A549 (cell line): ENCODE data around the gene ENPP4. TPM values are rescaled to one million over a fixed set of nuclear protein-coding genes. Genes with fewer than 3 reads are reported as not detected.

Source experiments
- ATAC-seq, 2 experiments: fragments of 200-7000 bp in 1 of 2; fragments of >200 bp in 1 of 2; cut with Nextera tagmentation in 1 of 2; cut with Tn5 transposase in 1 of 2; 3 replicates each; pipeline versions ENCODE4 v1.8.0 to v1.9.1; 2018 to 2020; ENCODE audit warnings: mild to moderate bottlenecking in 1 of 2, moderate library complexity in 1 of 2
- CTCF ChIA-PET: fragments of 300-600 bp; sonication (Branson Sonifier 250); formaldehyde crosslinking; extraction: SDS; loops from one replicate; lab custom pipeline; 2021; ENCODE audit warnings: antibody characterized with exemption, inconsistent platforms; lab: Yijun Ruan, JAX
- POLR2A ChIA-PET: fragments of 350-600 bp; formaldehyde crosslinking; extraction: SDS; loops from one replicate; lab custom pipeline; 2021; ENCODE audit warnings: antibody characterized with exemption, inconsistent platforms; lab: Yijun Ruan, JAX
- DNase-seq, 2 experiments: peaks; one replicate each; pipeline versions ENCODE4 v3.0.0 to v3.0.0-alpha.2; 2011 to 2016; ENCODE audit warnings: low read depth in 1 of 2, low spot score in 1 of 2
- FAIRE-seq: peaks from 2 replicates; lab custom pipeline; 2011; peaks lifted over from hg19 to GRCh38; lab: Jason Lieb, UNC
- H3K27ac ChIP-seq, 2 experiments: fragments of >200 bp; sonication (Bioruptor Twin); formaldehyde crosslinking; 3 replicates each; pipeline ENCODE4 v1.5.1; 2016 to 2017
- H3K4me1 ChIP-seq: fragments of >200 bp; sonication (Bioruptor Twin); formaldehyde crosslinking; 3 replicates; pipeline ENCODE4 v1.6.1; 2016
- H3K4me2 ChIP-seq: fragments of >200 bp; sonication (Bioruptor Twin); formaldehyde crosslinking; 3 replicates; pipeline ENCODE4 v1.6.1; 2016
- H3K4me3 ChIP-seq: fragments of >200 bp; sonication (Bioruptor Twin); formaldehyde crosslinking; 3 replicates; pipeline ENCODE4 v1.5.1; 2016
- H3K9me3 ChIP-seq: fragments of >200 bp; sonication (Bioruptor Twin); formaldehyde crosslinking; 3 replicates; pipeline ENCODE4 v1.6.1; 2016
- BHLHE40 ChIP-seq: IDR thresholded peaks from 2 replicates; pipeline ENCODE4 v1.6.1; 2012; ENCODE audit warnings: low read depth, low read length, inconsistent platforms
- CHD2 ChIP-seq: fragments of 150-350 bp; IDR thresholded peaks from 2 replicates; pipeline ENCODE4 v1.6.1; 2014; ENCODE audit warnings: low read length; ENCODE audit not compliant: partially characterized antibody
- EHF ChIP-seq: fragments of 250-450 bp; sonication (Bioruptor Pico); IDR thresholded peaks from 2 replicates; pipeline ENCODE4 v1.5.0; 2020; ENCODE audit warnings: mild to moderate bottlenecking
- EHMT2 ChIP-seq: fragments of 200-600 bp; sonication (generic); IDR thresholded peaks from 2 replicates; pipeline ENCODE4 v1.6.1; 2016; ENCODE audit warnings: antibody characterized with exemption, low read depth, mild to moderate bottlenecking, moderate library complexity
- FOSB ChIP-seq: fragments of 250-450 bp; sonication (Bioruptor Pico); IDR thresholded peaks from 2 replicates; pipeline ENCODE4 v1.5.0; 2020; ENCODE audit warnings: mild to moderate bottlenecking, moderate library complexity
- FOSL2 ChIP-seq, 2 experiments: fragments of 450-650 bp in 1 of 2; fragments of >200 bp in 1 of 2; sonication (Bioruptor Twin) in 1 of 2; formaldehyde crosslinking; IDR thresholded peaks; 2 replicates each; pipeline versions ENCODE4 v1.5.0 to v1.6.1; 2016 to 2020; ENCODE audit warnings: mild to moderate bottlenecking in 1 of 2, moderate library complexity in 1 of 2
- FOXS1 ChIP-seq: fragments of 250-450 bp; sonication (Bioruptor Pico); IDR thresholded peaks from 2 replicates; pipeline ENCODE4 v1.5.0; 2020; ENCODE audit warnings: mild to moderate bottlenecking, moderate library complexity
- HDAC2 ChIP-seq: fragments of 200-600 bp; sonication (generic); IDR thresholded peaks from 2 replicates; pipeline ENCODE4 v1.6.1; 2016
- HMGXB4 ChIP-seq: fragments of 250-450 bp; sonication (Bioruptor Pico); IDR thresholded peaks from 2 replicates; pipeline ENCODE4 v1.5.0; 2021; ENCODE audit warnings: mild to moderate bottlenecking, moderate library complexity, borderline replicate concordance
- HOXA7 ChIP-seq: fragments of 250-450 bp; sonication (Bioruptor Pico); IDR thresholded peaks from 2 replicates; pipeline ENCODE4 v1.5.0; 2020; ENCODE audit warnings: mild to moderate bottlenecking, moderate library complexity
- HOXB13 ChIP-seq: fragments of 250-450 bp; sonication (Bioruptor Pico); IDR thresholded peaks from 2 replicates; pipeline ENCODE4 v1.5.0; 2020; ENCODE audit warnings: low read depth, mild to moderate bottlenecking, moderate library complexity
- JUN ChIP-seq, 2 experiments: fragments of >200 bp; sonication (Bioruptor Twin); formaldehyde crosslinking; IDR thresholded peaks; 2 replicates in 1 of 2; 3 replicates in 1 of 2; pipeline ENCODE4 v1.6.1; 2016 to 2017
- JUNB ChIP-seq: fragments of >200 bp; sonication (Bioruptor Twin); formaldehyde crosslinking; IDR thresholded peaks from 2 replicates; pipeline ENCODE4 v1.6.1; 2016
- KDM1A ChIP-seq: fragments of 200-600 bp; sonication (generic); IDR thresholded peaks from 2 replicates; pipeline ENCODE4 v1.6.1; 2016; ENCODE audit warnings: low read depth, mild to moderate bottlenecking
- MAFK ChIP-seq: fragments of 450-650 bp; IDR thresholded peaks from 2 replicates; pipeline ENCODE4 v1.6.1; 2014; ENCODE audit not compliant: partially characterized antibody
- NPAS2 ChIP-seq: fragments of 250-450 bp; sonication (Bioruptor Pico); IDR thresholded peaks from 2 replicates; pipeline ENCODE4 v1.8.0; 2022; ENCODE audit warnings: mild to moderate bottlenecking, moderate library complexity, borderline replicate concordance
- PHF8 ChIP-seq: fragments of 200-600 bp; sonication (generic); IDR thresholded peaks from 2 replicates; pipeline ENCODE4 v1.6.1; 2016; ENCODE audit warnings: low read depth, mild to moderate bottlenecking, antibody characterized with exemption, moderate library complexity, borderline replicate concordance
- POLR2AphosphoS2 ChIP-seq: conservative IDR thresholded peaks from 2 replicates; pipeline ENCODE4 v1.6.1; 2012; ENCODE audit warnings: low read length, improper control_type of control experiment, inconsistent platforms
- RAD21 ChIP-seq, 2 experiments: fragments of >200 bp in 1 of 2; sonication (Bioruptor Twin) in 1 of 2; formaldehyde crosslinking in 1 of 2; IDR thresholded peaks in 1 of 2; conservative IDR thresholded peaks in 1 of 2; 2 replicates in 1 of 2; 3 replicates in 1 of 2; pipeline ENCODE4 v1.6.1; 2012 to 2018; ENCODE audit warnings: inconsistent platforms in 1 of 2
- RCOR1 ChIP-seq: fragments of 150-350 bp; IDR thresholded peaks from 2 replicates; pipeline ENCODE4 v1.6.1; 2014; ENCODE audit warnings: antibody characterized with exemption, low read length, low read depth
- SMC3 ChIP-seq: fragments of >200 bp; sonication (Bioruptor Twin); formaldehyde crosslinking; IDR thresholded peaks from 3 replicates; pipeline ENCODE4 v1.6.1; 2018; ENCODE audit warnings: inconsistent platforms
- ZNF302 ChIP-seq: fragments of 250-450 bp; sonication (Bioruptor Pico); IDR thresholded peaks from 2 replicates; pipeline ENCODE4 v1.9.0; 2021; ENCODE audit warnings: inconsistent platforms, mild to moderate bottlenecking, moderate library complexity
- WGBS: methylation state at CpG from one replicate; pipeline ENCODE4 v1.1.6; 2017; ENCODE audit errors: missing lambda C conversion rate; 5-methylcytosine and 5-hydroxymethylcytosine counted together
- polyA plus RNA-seq, 4 experiments: library from polyadenylated mRNA; depleted of rRNA in 3 of 4; stranded (reverse); fragments of >200 nt; fragmentation: RNase III in 1 of 4; extraction: RNeasy Plus Mini Kit Qiagen cat#74134 plus additional on column Dnase treatment in 1 of 4; gene quantifications; 2 replicates in 3 of 4; 3 replicates in 1 of 4; pipeline ENCODE4 v1.2.3, GENCODE V29; 2011 to 2017
- TF ChIP-seq, protein P1 (sequence below): fragments of >200 bp; sonication (Bioruptor Twin); formaldehyde crosslinking; IDR thresholded peaks from 3 replicates; pipeline ENCODE4 v1.5.1; 2016
- TF ChIP-seq, protein P2 (sequence below): IDR thresholded peaks from 2 replicates; pipeline ENCODE4 v1.6.1; 2012; ENCODE audit warnings: low read depth, borderline replicate concordance
- TF ChIP-seq, protein P3 (sequence below): IDR thresholded peaks from 2 replicates; pipeline ENCODE4 v1.6.1; 2012

The ENPP4 gene
- polyA plus RNA-seq, 2 of the 4 experiments (the other 2 are of a cell fraction): 0.65 to 1.0 TPM

- DNase-seq (peak; percentile 25 to 33), ATAC-seq (peak; percentile 64 to 68; a peak in 5 of 6 replicates), FAIRE-seq (no peak)
- TF ChIP-seq RAD21 (conservative IDR thresholded peaks at IDR 0.05 in 1 of 2, IDR thresholded peaks at IDR 0.05 in 1 of 2): peak; percentile 58 to 70; a peak in 4 of 5 replicates
- no peak for TF ChIP-seq FOSB
- no peak for TF ChIP-seq CHD2
- no peak for TF ChIP-seq POLR2AphosphoS2
- peak; percentile 60 for TF ChIP-seq SMC3
- TF ChIP-seq, protein P1, sequence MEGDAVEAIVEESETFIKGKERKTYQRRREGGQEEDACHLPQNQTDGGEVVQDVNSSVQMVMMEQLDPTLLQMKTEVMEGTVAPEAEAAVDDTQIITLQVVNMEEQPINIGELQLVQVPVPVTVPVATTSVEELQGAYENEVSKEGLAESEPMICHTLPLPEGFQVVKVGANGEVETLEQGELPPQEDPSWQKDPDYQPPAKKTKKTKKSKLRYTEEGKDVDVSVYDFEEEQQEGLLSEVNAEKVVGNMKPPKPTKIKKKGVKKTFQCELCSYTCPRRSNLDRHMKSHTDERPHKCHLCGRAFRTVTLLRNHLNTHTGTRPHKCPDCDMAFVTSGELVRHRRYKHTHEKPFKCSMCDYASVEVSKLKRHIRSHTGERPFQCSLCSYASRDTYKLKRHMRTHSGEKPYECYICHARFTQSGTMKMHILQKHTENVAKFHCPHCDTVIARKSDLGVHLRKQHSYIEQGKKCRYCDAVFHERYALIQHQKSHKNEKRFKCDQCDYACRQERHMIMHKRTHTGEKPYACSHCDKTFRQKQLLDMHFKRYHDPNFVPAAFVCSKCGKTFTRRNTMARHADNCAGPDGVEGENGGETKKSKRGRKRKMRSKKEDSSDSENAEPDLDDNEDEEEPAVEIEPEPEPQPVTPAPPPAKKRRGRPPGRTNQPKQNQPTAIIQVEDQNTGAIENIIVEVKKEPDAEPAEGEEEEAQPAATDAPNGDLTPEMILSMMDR: peak; percentile 65
- TF ChIP-seq MAFK: no peak
- TF ChIP-seq HOXA7 (CRISPR knock-in tag): no peak
- TF ChIP-seq PHF8: no peak
- no peak for TF ChIP-seq HOXB13 (CRISPR knock-in tag)
- no peak for TF ChIP-seq RCOR1
- TF ChIP-seq FOXS1 (CRISPR knock-in tag): no peak
- TF ChIP-seq, protein P2, sequence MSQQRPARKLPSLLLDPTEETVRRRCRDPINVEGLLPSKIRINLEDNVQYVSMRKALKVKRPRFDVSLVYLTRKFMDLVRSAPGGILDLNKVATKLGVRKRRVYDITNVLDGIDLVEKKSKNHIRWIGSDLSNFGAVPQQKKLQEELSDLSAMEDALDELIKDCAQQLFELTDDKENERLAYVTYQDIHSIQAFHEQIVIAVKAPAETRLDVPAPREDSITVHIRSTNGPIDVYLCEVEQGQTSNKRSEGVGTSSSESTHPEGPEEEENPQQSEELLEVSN: no peak
- TF ChIP-seq, protein P3, sequence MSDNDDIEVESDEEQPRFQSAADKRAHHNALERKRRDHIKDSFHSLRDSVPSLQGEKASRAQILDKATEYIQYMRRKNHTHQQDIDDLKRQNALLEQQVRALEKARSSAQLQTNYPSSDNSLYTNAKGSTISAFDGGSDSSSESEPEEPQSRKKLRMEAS: no peak
- TF ChIP-seq BHLHE40: no peak
- no peak for TF ChIP-seq EHF (CRISPR knock-in tag)
- no peak for TF ChIP-seq ZNF302
- WGBS: 33% methylated on average over 10 of the region's 10 CpGs
- ChIA-PET POLR2A (no interaction called here), CTCF (interaction anchor here (0.6 to 1.9 kb wide), 19 partner anchors 9 to 1245 kb away, joined by 3 to 7 read pairs (median 3); no protein-coding TSS in a partner anchor)
- Histone ChIP-seq H3K27ac (no peak overlapping the region), H3K4me3 (no peak overlapping the region), H3K4me2 (no peak overlapping the region), H3K4me1 (no peaks in the 10 kb centered on the region), H3K9me3 (no peaks in the 10 kb centered on the region)
These were observed 39.4 kb upstream of the ENPP4 start for GRCh38 chr6:46090115-46091079.

DNA sequence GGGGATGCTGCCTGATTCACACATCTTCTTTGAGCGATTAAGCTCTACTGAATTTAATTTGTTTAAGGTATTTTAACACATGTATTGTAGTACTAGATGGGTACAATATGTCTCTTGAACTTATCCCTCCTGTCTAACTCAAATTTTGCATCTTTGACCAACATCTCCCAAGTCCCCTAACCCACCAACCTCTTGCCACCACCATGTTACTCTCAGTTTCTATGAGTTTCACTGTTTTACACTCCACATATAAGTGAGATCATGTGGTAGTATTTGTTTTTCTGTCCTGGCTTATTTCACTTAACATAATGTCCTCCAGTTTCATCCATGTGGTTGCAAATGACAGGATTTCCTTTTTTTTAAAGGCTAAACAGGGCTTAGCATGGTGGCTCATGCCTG is 38.7 kb upstream of the ENPP4 start:
- 68% methylated on average over 1 of the region's 1 CpG for WGBS
- DNase-seq (no peak), FAIRE-seq (no peak), ATAC-seq (no peak)
- ChIA-PET CTCF (interaction anchor here (1.3 to 1.9 kb wide), 7 partner anchors 12 to 118 kb away, joined by 3 to 7 read pairs (median 4); no protein-coding TSS in a partner anchor), POLR2A (no interaction called here)
- TF ChIP-seq JUNB: no peak
- TF ChIP-seq EHMT2: no peak
- TF ChIP-seq FOSL2 (IDR thresholded peaks at IDR 0.05): no peak
- no peak for TF ChIP-seq FOSL2 (CRISPR knock-in tag; IDR thresholded peaks at IDR 0.05)
- TF ChIP-seq FOXS1 (CRISPR knock-in tag): no peak
- H3K9me3 ChIP-seq: no peaks in the 10 kb centered on the region
- H3K27ac ChIP-seq: no peak overlapping the region
- H3K4me3 ChIP-seq: no peak overlapping the region
- no peaks in the 10 kb centered on the region for H3K4me1 ChIP-seq
- no peak overlapping the region for H3K4me2 ChIP-seq

GRCh38 chr6:46095251-46095650 is 34.5 kb upstream of the ENPP4 start:
- Histone ChIP-seq H3K4me1 (no peaks in the 10 kb centered on the region), H3K27ac (no peak overlapping the region), H3K4me2 (no peak overlapping the region), H3K4me3 (no peak overlapping the region), H3K9me3 (no peaks in the 10 kb centered on the region)
- POLR2A ChIA-PET: no interaction called here
- FAIRE-seq (no peak), DNase-seq (no peak), ATAC-seq (no peak)
- TF ChIP-seq JUNB (no peak), HMGXB4 (CRISPR knock-in tag) (no peak), JUN (IDR thresholded peaks at IDR 0.05) (no peak), FOSB (no peak), NPAS2 (CRISPR knock-in tag) (no peak), KDM1A (no peak), HDAC2 (no peak)
- CTCF ChIA-PET: no interaction called here
- WGBS: 33% methylated on average over 2 of the region's 2 CpGs
